Suprapubic skin (tissue), 4 donors: Measurements from ENCODE around the gene PMAIP1. TPM values are rescaled to one million over a fixed set of nuclear protein-coding genes. Genes with fewer than 3 reads are reported as not detected.

Experiments used
- DNase-seq, 2 donors: peaks; one replicate each; pipeline ENCODE4 v3.0.0-alpha.2; 2019; ENCODE audit warnings: low spot score in 2 of 2
- H3K27ac ChIP-seq: fragments of 200-600 bp; sonication (generic); one replicate; pipeline ENCODE4 v1.5.1; 2019
- H3K27me3 ChIP-seq: fragments of 200-600 bp; sonication (generic); one replicate; pipeline ENCODE4 v1.5.1; 2019
- H3K36me3 ChIP-seq: fragments of 200-600 bp; sonication (generic); one replicate; pipeline ENCODE4 v1.5.1; 2019
- H3K4me1 ChIP-seq: fragments of 200-600 bp; sonication (generic); one replicate; pipeline ENCODE4 v1.5.1; 2019
- H3K4me3 ChIP-seq: fragments of 200-600 bp; sonication (generic); one replicate; pipeline ENCODE4 v1.5.1; 2019; ENCODE audit warnings: mild to moderate bottlenecking
- H3K9me3 ChIP-seq: fragments of 200-600 bp; sonication (generic); one replicate; pipeline ENCODE4 v1.5.1; 2019
- CTCF ChIP-seq, 2 donors: fragments of 200-600 bp in 1 of 2; fragments of 450-650 bp in 1 of 2; sonication (generic) in 1 of 2; IDR thresholded peaks; one replicate each; pipeline ENCODE4 v1.5.1; 2016 to 2019; ENCODE audit warnings: antibody characterized with exemption in 2 of 2, mild to moderate bottlenecking in 1 of 2, moderate library complexity in 1 of 2
- EP300 ChIP-seq: sonication (generic); formaldehyde crosslinking; IDR thresholded peaks from one replicate; pipeline ENCODE4 v1.6.1; 2017; ENCODE audit warnings: antibody characterized with exemption
- POLR2A ChIP-seq, 2 donors: fragments of 450-650 bp; IDR thresholded peaks; one replicate each; pipeline ENCODE4 v1.6.1; 2017; ENCODE audit warnings: antibody characterized with exemption in 2 of 2, mild to moderate bottlenecking in 2 of 2, moderate library complexity in 2 of 2
- POLR2AphosphoS5 ChIP-seq, 3 donors: sonication (generic); formaldehyde crosslinking; IDR thresholded peaks; one replicate each; pipeline ENCODE4 v1.6.1; 2017; ENCODE audit warnings: antibody characterized with exemption in 3 of 3
- WGBS: methylation state at CpG from one replicate; pipeline ENCODE4 v1.1.5; 2018; 5-methylcytosine and 5-hydroxymethylcytosine counted together
- total RNA-seq, 4 donors: library from RNA; depleted of rRNA; stranded (reverse); fragments of >200 nt; gene quantifications; one replicate each; pipeline ENCODE4 v1.1.0, GENCODE V29; 2016

The PMAIP1 gene
- total RNA-seq, 4 donors from 2014 or later = 18.5 to 27.3 (median 23.8) TPM

GRCh38 chr18:59906203-59906602 is 6.4 kb downstream of the PMAIP1 start:
- Histone ChIP-seq H3K9me3 (no peaks in the 10 kb centered on the region), H3K27me3 (peaks cover 4% of the 10 kb centered on the region), H3K27ac (no peak overlapping the region), H3K4me3 (no peak overlapping the region), H3K4me1 (peaks cover 22% of the 10 kb centered on the region), H3K36me3 (no peaks in the 10 kb centered on the region)
- TF ChIP-seq POLR2AphosphoS5 (IDR thresholded peaks at IDR 0.05) (no peak), EP300 (no peak), CTCF (IDR thresholded peaks at IDR 0.05) (no peak), POLR2A (IDR thresholded peaks at IDR 0.05) (no peak)
- no peak for DNase-seq
- 88% methylated on average over 3 of the region's 3 CpGs for WGBS

- no peak for DNase-seq
- Histone ChIP-seq H3K9me3 (no peaks in the 10 kb centered on the region), H3K27ac (no peak overlapping the region), H3K36me3 (no peaks in the 10 kb centered on the region), H3K4me1 (peaks cover 26% of the 10 kb centered on the region), H3K4me3 (no peak overlapping the region), H3K27me3 (peaks cover 4% of the 10 kb centered on the region)
- TF ChIP-seq POLR2A (IDR thresholded peaks at IDR 0.05) = no peak
- TF ChIP-seq EP300 = no peak
- no peak for TF ChIP-seq CTCF (IDR thresholded peaks at IDR 0.05)
- TF ChIP-seq POLR2AphosphoS5 (IDR thresholded peaks at IDR 0.05) = no peak
- 47% methylated on average over 5 of the region's 5 CpGs for WGBS
Observed at GRCh38 chr18:59907172-59907571, 7.4 kb downstream of the PMAIP1 start.

- no peak for DNase-seq
- no peak overlapping the region for H3K4me3 ChIP-seq
- H3K27me3 ChIP-seq = peaks cover 4% of the 10 kb centered on the region
- H3K4me1 ChIP-seq = peaks cover 26% of the 10 kb centered on the region
- no peak overlapping the region for H3K27ac ChIP-seq
- TF ChIP-seq POLR2AphosphoS5 (IDR thresholded peaks at IDR 0.05) (no peak), POLR2A (IDR thresholded peaks at IDR 0.05) (no peak), EP300 (no peak), CTCF (IDR thresholded peaks at IDR 0.05) (no peak)
- no peaks in the 10 kb centered on the region for H3K36me3 ChIP-seq
- no peaks in the 10 kb centered on the region for H3K9me3 ChIP-seq
- 90% methylated on average over 4 of the region's 4 CpGs for WGBS
Observed at GRCh38 chr18:59907660-59908059, 7.9 kb downstream of the PMAIP1 start.

- Histone ChIP-seq H3K27me3 (peaks cover 4% of the 10 kb centered on the region), H3K36me3 (no peaks in the 10 kb centered on the region), H3K27ac (peak overlapping the region; percentile 70), H3K9me3 (no peaks in the 10 kb centered on the region), H3K4me1 (peaks cover 26% of the 10 kb centered on the region), H3K4me3 (no peak overlapping the region)
- no peak for DNase-seq
- TF ChIP-seq EP300 (no peak), CTCF (IDR thresholded peaks at IDR 0.05) (no peak), POLR2A (IDR thresholded peaks at IDR 0.05) (no peak), POLR2AphosphoS5 (IDR thresholded peaks at IDR 0.05) (no peak)
- WGBS = 36% methylated on average over 7 of the region's 7 CpGs
Observed at GRCh38 chr18:59908799-59909198, 9.0 kb downstream of the PMAIP1 start.

- TF ChIP-seq CTCF (IDR thresholded peaks at IDR 0.05) (no peak), POLR2AphosphoS5 (IDR thresholded peaks at IDR 0.05) (no peak), POLR2A (IDR thresholded peaks at IDR 0.05) (no peak), EP300 (no peak)
- WGBS = 61% methylated on average over 11 of the region's 11 CpGs
- Histone ChIP-seq H3K36me3 (no peaks in the 10 kb centered on the region), H3K4me1 (peaks cover 22% of the 10 kb centered on the region), H3K9me3 (no peaks in the 10 kb centered on the region), H3K4me3 (no peak overlapping the region), H3K27ac (no peak overlapping the region), H3K27me3 (peaks cover 4% of the 10 kb centered on the region)
- no peak for DNase-seq
Observed at GRCh38 chr18:59909289-59910036, 9.7 kb downstream of the PMAIP1 start.
